ENCODE results near the gene HOPX.
"Not testable (repeated sequence)": the region's sequence is repeated elsewhere in the genome, so short reads cannot be mapped to it uniquely, and the experiment has no call there.

DNA sequence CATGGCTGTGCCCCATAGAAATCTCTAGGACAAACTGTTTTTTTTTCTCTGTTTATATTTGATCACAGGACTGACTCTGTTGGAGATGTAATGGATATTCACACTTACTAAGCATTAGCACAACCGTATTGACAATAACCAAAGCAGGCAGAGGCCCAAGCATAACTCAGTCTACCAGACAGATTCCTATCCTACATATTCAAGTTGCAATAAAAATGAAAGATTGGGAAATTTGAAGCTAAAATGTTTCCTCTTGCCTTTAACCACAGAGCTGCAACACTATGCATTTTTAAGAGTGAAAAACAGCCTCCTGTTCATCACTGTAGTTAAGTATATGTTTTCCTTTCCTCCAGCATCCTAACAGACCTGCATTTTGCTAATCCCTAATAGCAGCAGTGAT lies 13.7 kb downstream of the HOPX start:
- not testable (repeated sequence) for TF ChIP-seq CTCF (IDR thresholded peaks at IDR 0.05; ENCODE audit: insufficient read depth, low read length); POLR2AphosphoS5 (IDR thresholded peaks at IDR 0.05; ENCODE audit: low read depth); REST (IDR thresholded peaks at IDR 0.05; ENCODE audit: insufficient replicate concordance, low read depth)

All from HL-60 (cell line).